Keratinocyte (primary cell): ENCODE measurements around the gene NDOR1. TPM values are rescaled to one million over a fixed set of nuclear protein-coding genes. Genes with fewer than 3 reads are reported as not detected.

Experiments
- DNase-seq: peaks from one replicate; pipeline ENCODE4 v3.0.0-alpha.2; 2011; ENCODE audit warnings: low read depth, missing footprints, low spot score
- FAIRE-seq: peaks from 2 replicates; lab custom pipeline; 2011; peaks lifted over from hg19 to GRCh38; lab: Jason Lieb, UNC
- H2AFZ ChIP-seq: 2 replicates; pipeline ENCODE4 v1.6.0; 2012; ENCODE audit warnings: low read length, control low read depth, inconsistent platforms; ENCODE audit not compliant: control insufficient read depth
- H3K27ac ChIP-seq: 2 replicates; pipeline ENCODE4 v1.5.1; 2011; ENCODE audit warnings: low read length; ENCODE audit not compliant: control insufficient read depth, insufficient read depth
- H3K27me3 ChIP-seq: 3 replicates; pipeline ENCODE4 v1.6.0; 2011; ENCODE audit warnings: low read length; ENCODE audit not compliant: control insufficient read depth, insufficient read depth; ENCODE audit errors: extremely low read depth
- H3K36me3 ChIP-seq, 2 experiments: 2 replicates in 1 of 2; 3 replicates in 1 of 2; pipeline ENCODE4 v1.5.1; 2011; ENCODE audit warnings: low read length in 2 of 2, mild to moderate bottlenecking in 1 of 2; ENCODE audit not compliant: control insufficient read depth in 2 of 2, insufficient read depth in 2 of 2; ENCODE audit errors: extremely low read depth in 1 of 2
- H3K4me1 ChIP-seq: 3 replicates; pipeline ENCODE4 v1.5.1; 2011; ENCODE audit warnings: low read length; ENCODE audit not compliant: control insufficient read depth, insufficient read depth; ENCODE audit errors: extremely low read depth
- H3K4me2 ChIP-seq: 3 replicates; pipeline ENCODE4 v1.6.0; 2011; ENCODE audit warnings: low read depth, low read length; ENCODE audit not compliant: control insufficient read depth, insufficient read depth; ENCODE audit errors: extremely low read depth
- H3K4me3 ChIP-seq, 3 experiments: fragments of 200-600 bp in 1 of 3; sonication (generic) in 1 of 3; 2 replicates in 2 of 3; 3 replicates in 1 of 3; pipeline ENCODE4 v1.5.1; 2011 to 2016; ENCODE audit warnings: low read length in 3 of 3, mild to moderate bottlenecking in 3 of 3, control low read depth in 2 of 3, inconsistent platforms in 1 of 3, low read depth in 1 of 3, mixed read lengths in 1 of 3, mixed run types in 1 of 3, moderate library complexity in 1 of 3; ENCODE audit not compliant: control insufficient read depth in 2 of 3, insufficient read depth in 2 of 3; ENCODE audit errors: extremely low read depth in 1 of 3
- H3K79me2 ChIP-seq: 2 replicates; pipeline ENCODE4 v1.6.0; 2012; ENCODE audit warnings: low read length; ENCODE audit not compliant: control insufficient read depth, insufficient read depth
- H3K9ac ChIP-seq: 3 replicates; pipeline ENCODE4 v1.6.0; 2011; ENCODE audit warnings: low read length; ENCODE audit not compliant: control insufficient read depth, insufficient read depth; ENCODE audit errors: extremely low read depth
- H3K9me1 ChIP-seq: 3 replicates; pipeline ENCODE4 v1.6.0; 2011; ENCODE audit warnings: low read length; ENCODE audit not compliant: control insufficient read depth, insufficient read depth; ENCODE audit errors: extremely low read depth
- H3K9me3 ChIP-seq: 2 replicates; pipeline ENCODE4 v1.5.1; 2012; ENCODE audit warnings: low read depth, low read length; ENCODE audit not compliant: control insufficient read depth
- H4K20me1 ChIP-seq: 3 replicates; pipeline ENCODE4 v1.6.0; 2011; ENCODE audit warnings: low read length; ENCODE audit not compliant: control insufficient read depth, insufficient read depth; ENCODE audit errors: extremely low read depth
- EZH2 ChIP-seq: IDR thresholded peaks from one replicate; pipeline ENCODE4 v1.6.1; 2012; ENCODE audit warnings: inconsistent platforms, mild to moderate bottlenecking, low read length, moderate library complexity
- dilution Hi-C: fragments of 300-500 bp; cut with MboI; formaldehyde crosslinking; loops from one replicate; pipeline ENCODE4 v1.7.0; 2020; ENCODE audit warnings: low sequenced_read_pairs; ENCODE audit not compliant: extremely low pct_ligation_motif_present
- polyA plus RNA-seq, 5 experiments: library from polyadenylated mRNA; depleted of rRNA in 3 of 5; stranded (reverse) in 3 of 5; stranded (forward) in 1 of 5; unstranded in 1 of 5; fragments of >200 nt; gene quantifications; 1 replicate in 1 of 5; 2 replicates in 3 of 5; 3 replicates in 1 of 5; pipeline versions ENCODE4 v1.2.1 to v1.2.3, GENCODE V29; 2011 to 2012; ENCODE audit warnings: missing spikeins in 2 of 5, low read depth in 1 of 5, low replicate concordance in 1 of 5
- TF ChIP-seq, protein P1 (sequence below), 3 experiments: IDR thresholded peaks in 1 of 3; conservative IDR thresholded peaks in 1 of 3; optimal IDR thresholded peaks in 1 of 3; 2 replicates in 2 of 3; 3 replicates in 1 of 3; pipeline versions ENCODE3 to v1.5.1; 2011; ENCODE audit warnings: low read length in 3 of 3, mild to moderate bottlenecking in 3 of 3, moderate library complexity in 2 of 3, control low read depth in 1 of 3, inconsistent platforms in 1 of 3; ENCODE audit not compliant: insufficient read depth in 2 of 3; ENCODE audit errors: extremely low read depth in 1 of 3

The NDOR1 gene
- polyA plus RNA-seq, 1 donor (not counting 4 experiments of a cell fraction or from before 2014, with no cell fraction given), result 3.9 TPM

DNA sequence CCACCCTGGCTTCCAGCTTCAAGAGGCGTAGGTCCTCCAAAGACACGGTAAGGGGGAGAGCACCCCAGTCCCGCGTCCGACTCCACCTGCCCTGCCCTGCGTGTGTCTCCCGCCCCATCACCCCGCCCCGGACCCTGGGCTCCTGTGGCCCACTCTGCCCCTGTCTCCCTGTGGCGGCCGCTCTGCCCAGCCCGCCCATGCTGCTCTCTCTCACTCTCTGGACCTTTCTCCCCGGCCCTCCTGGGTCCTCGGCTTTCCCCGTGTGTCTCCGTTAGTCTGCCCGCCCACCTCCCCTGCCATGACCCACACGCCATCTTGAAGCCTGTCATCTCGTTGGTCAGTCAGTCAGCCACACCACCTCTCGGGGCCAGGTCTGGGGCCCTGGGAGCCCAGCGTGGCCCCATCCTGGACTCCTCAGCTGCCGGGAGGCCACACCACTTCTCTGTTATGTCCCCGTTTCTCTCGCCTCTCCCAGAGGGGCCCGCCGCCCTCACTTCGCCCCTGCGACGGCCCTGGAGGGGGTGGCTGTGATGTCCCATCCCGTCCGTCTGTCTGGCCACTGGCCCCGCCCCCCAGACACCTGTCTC is 40.2 kb upstream of the NDOR1 start:
- H3K9ac ChIP-seq, result no peak overlapping the region
- no peak for FAIRE-seq
- no peaks in the 10 kb centered on the region for H3K79me2 ChIP-seq
- no peak overlapping the region for H3K4me3 ChIP-seq
- H2AFZ ChIP-seq, result no peak overlapping the region
- dilution Hi-C loops, result no loop called here
- no peaks in the 10 kb centered on the region for H3K4me1 ChIP-seq
- peaks cover 3% of the 10 kb centered on the region for H4K20me1 ChIP-seq
- no peaks in the 10 kb centered on the region for H3K9me1 ChIP-seq
- TF ChIP-seq, protein P1, sequence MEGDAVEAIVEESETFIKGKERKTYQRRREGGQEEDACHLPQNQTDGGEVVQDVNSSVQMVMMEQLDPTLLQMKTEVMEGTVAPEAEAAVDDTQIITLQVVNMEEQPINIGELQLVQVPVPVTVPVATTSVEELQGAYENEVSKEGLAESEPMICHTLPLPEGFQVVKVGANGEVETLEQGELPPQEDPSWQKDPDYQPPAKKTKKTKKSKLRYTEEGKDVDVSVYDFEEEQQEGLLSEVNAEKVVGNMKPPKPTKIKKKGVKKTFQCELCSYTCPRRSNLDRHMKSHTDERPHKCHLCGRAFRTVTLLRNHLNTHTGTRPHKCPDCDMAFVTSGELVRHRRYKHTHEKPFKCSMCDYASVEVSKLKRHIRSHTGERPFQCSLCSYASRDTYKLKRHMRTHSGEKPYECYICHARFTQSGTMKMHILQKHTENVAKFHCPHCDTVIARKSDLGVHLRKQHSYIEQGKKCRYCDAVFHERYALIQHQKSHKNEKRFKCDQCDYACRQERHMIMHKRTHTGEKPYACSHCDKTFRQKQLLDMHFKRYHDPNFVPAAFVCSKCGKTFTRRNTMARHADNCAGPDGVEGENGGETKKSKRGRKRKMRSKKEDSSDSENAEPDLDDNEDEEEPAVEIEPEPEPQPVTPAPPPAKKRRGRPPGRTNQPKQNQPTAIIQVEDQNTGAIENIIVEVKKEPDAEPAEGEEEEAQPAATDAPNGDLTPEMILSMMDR (optimal IDR thresholded peaks at IDR 0.05 in 1 of 3, IDR thresholded peaks at IDR 0.05 in 1 of 3, conservative IDR thresholded peaks at IDR 0.05 in 1 of 3; ENCODE audit: extremely low read depth in 1 of 3, insufficient read depth in 2 of 3, low read length in 3 of 3), result no peak
- no peak for TF ChIP-seq EZH2
- H3K4me2 ChIP-seq, result no peak overlapping the region
- no peaks in the 10 kb centered on the region for H3K36me3 ChIP-seq
- no peak overlapping the region for H3K27ac ChIP-seq
- peaks cover 85% of the 10 kb centered on the region for H3K27me3 ChIP-seq
- no peak for DNase-seq
- H3K9me3 ChIP-seq, result no peaks in the 10 kb centered on the region

DNA sequence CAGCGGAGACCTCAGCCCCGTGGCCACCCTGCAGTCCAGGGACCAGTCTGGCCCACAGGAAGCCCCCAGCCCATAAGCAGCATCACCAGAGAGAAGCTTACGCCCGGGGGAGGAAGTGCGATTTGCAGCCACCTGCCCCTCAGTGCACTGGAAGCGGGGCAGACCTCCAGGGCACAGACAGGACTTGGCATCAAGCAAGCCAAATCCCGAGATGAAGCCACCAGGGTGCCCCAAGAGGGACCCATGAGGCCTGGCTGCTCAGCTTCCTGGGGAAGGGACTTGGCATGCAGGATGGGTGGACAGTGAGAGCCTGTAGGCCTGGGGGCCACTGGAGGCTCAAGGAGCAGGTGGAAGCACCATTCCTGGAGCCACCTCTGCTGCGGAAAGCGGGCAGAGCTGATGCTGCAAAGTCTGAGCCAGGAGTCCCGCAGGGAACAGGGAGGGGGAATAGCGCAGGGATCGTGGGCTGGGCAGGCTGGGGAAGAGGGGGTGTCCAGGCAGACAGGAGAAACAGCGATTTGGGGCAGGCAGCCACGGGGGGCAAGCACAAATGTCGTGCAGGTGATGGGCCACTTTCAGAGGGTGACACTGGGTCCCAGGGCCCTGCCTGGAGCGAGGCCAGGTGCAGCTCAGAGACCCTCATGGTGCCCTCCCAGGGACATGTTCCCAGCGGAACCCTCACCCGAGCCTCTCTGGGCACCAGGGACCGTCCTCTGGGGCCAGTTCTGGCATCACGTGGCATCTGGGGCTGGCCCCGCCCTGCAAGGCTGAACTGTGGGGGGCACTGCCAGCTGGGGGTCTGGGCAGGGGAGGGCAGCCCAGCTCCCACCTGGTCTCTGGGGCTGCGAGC is 38.9 kb upstream of the NDOR1 start:
- no peaks in the 10 kb centered on the region for H3K9me1 ChIP-seq
- no peak overlapping the region for H3K4me3 ChIP-seq
- no peak overlapping the region for H2AFZ ChIP-seq
- no peak overlapping the region for H3K27ac ChIP-seq
- TF ChIP-seq, protein P1 (optimal IDR thresholded peaks at IDR 0.05 in 1 of 3, IDR thresholded peaks at IDR 0.05 in 1 of 3, conservative IDR thresholded peaks at IDR 0.05 in 1 of 3; ENCODE audit: extremely low read depth in 1 of 3, insufficient read depth in 2 of 3, low read length in 3 of 3), result no peak
- TF ChIP-seq EZH2, result peak; percentile 73
- no peaks in the 10 kb centered on the region for H3K36me3 ChIP-seq
- H3K4me1 ChIP-seq, result no peaks in the 10 kb centered on the region
- H3K9me3 ChIP-seq, result no peaks in the 10 kb centered on the region
- H3K9ac ChIP-seq, result no peak overlapping the region
- FAIRE-seq, result no peak
- peaks cover 87% of the 10 kb centered on the region for H3K27me3 ChIP-seq
- no peaks in the 10 kb centered on the region for H3K79me2 ChIP-seq
- dilution Hi-C loops, result no loop called here
- DNase-seq, result no peak
- no peak overlapping the region for H3K4me2 ChIP-seq
- H4K20me1 ChIP-seq, result peaks cover 4% of the 10 kb centered on the region
